Mucosa of gallbladder (tissue), 1 donor: Measurements from ENCODE around the gene RAD51B. TPM values are rescaled to one million over a fixed set of nuclear protein-coding genes. Genes with fewer than 3 reads are reported as not detected.
A peak's percentile ranks its signal among the peaks of the same experiment; 100 is the strongest.

Experiments used
- DNase-seq: peaks from one replicate; pipeline ENCODE4 v3.0.0-alpha.2; 2020; ENCODE audit warnings: low spot score
- total RNA-seq: library from RNA; stranded (reverse); gene quantifications from one replicate; pipeline ENCODE4 v1.2.1, GENCODE V29; 2021
- donor health status: DM: no; HTN: no; CAD: no.

Gene RAD51B
- total RNA-seq, 1 donor from 2014 or later = 18.5 TPM

- DNase-seq = no peak
These were observed 861.9 kb downstream of the RAD51B start for GRCh38 chr14:68681256-68682011.

- peak; percentile 69 for DNase-seq
These were observed 862.9 kb downstream of the RAD51B start for GRCh38 chr14:68682166-68683103.

- no peak for DNase-seq
These were observed 863.7 kb downstream of the RAD51B start for GRCh38 chr14:68683326-68683725.

- no peak for DNase-seq
These were observed 865.2 kb downstream of the RAD51B start for GRCh38 chr14:68684466-68685418.

- peak; percentile 62 for DNase-seq
These were observed 866.0 kb downstream of the RAD51B start for GRCh38 chr14:68685419-68686204.

- no peak for DNase-seq
These were observed 866.6 kb downstream of the RAD51B start for GRCh38 chr14:68686205-68686465.

GRCh38 chr14:68686724-68687123 is 867.1 kb downstream of the RAD51B start:
- no peak for DNase-seq

GRCh38 chr14:68687746-68688145 is 868.2 kb downstream of the RAD51B start:
- DNase-seq = no peak

- no peak for DNase-seq
These were observed 869.3 kb downstream of the RAD51B start for GRCh38 chr14:68688872-68689371.

- no peak for DNase-seq
These were observed 869.9 kb downstream of the RAD51B start for GRCh38 chr14:68689511-68689910.

GRCh38 chr14:68690089-68690958 is 870.7 kb downstream of the RAD51B start:
- no peak for DNase-seq

GRCh38 chr14:68691031-68691791 is 871.6 kb downstream of the RAD51B start:
- no peak for DNase-seq

GRCh38 chr14:68691792-68692118 is 872.2 kb downstream of the RAD51B start:
- no peak for DNase-seq

GRCh38 chr14:68692216-68692615 is 872.6 kb downstream of the RAD51B start:
- no peak for DNase-seq

GRCh38 chr14:68692916-68693771 is 873.6 kb downstream of the RAD51B start:
- DNase-seq = no peak

- no peak for DNase-seq
These were observed 874.3 kb downstream of the RAD51B start for GRCh38 chr14:68693926-68694325.

GRCh38 chr14:68694516-68695235 is 875.1 kb downstream of the RAD51B start:
- no peak for DNase-seq

- DNase-seq = no peak
These were observed 875.8 kb downstream of the RAD51B start for GRCh38 chr14:68695326-68695768.
